ENCODE results near the gene PAQR5. TPM values are rescaled to one million over a fixed set of nuclear protein-coding genes. Genes with fewer than 3 reads are reported as not detected.

Gene PAQR5
- total and polyA plus RNA-seq, 4 donors = 0.19 to 1.1 (median 0.53) TPM

GRCh38 chr15:69282104-69282743 lies 16.5 kb upstream of the PAQR5 start:
- Histone ChIP-seq H3K36me3 (ENCODE audit: control insufficient read depth in 4 of 4, insufficient read depth in 3 of 4, low read depth in 1 of 4, low read length in 3 of 4) (no peaks in the 10 kb centered on the region), H3K9ac (ENCODE audit: low read depth in 1 of 2, low read length in 2 of 2) (no peak overlapping the region), H3K27me3 (ENCODE audit: control insufficient read depth in 4 of 4, insufficient read depth in 4 of 4, low read length in 3 of 4) (no peaks in the 10 kb centered on the region), H3K27ac (ENCODE audit: low read depth in 1 of 2, low read length in 2 of 2) (no peak overlapping the region), H3K4me1 (ENCODE audit: control insufficient read depth in 4 of 4, insufficient read depth in 4 of 4, low read length in 3 of 4) (no peaks in the 10 kb centered on the region), H3K9me3 (ENCODE audit: control insufficient read depth in 4 of 4, low read length in 3 of 4) (no peaks in the 10 kb centered on the region), H3K4me3 (ENCODE audit: low read depth in 1 of 3, low read length in 3 of 3) (no peak overlapping the region)
- 93% methylated on average over 9 of the region's 9 CpGs for WGBS
- no peak for DNase-seq (ENCODE audit: low spot score)
- TF ChIP-seq SP1 (IDR thresholded peaks at IDR 0.05) = no peak
- no peak for TF ChIP-seq RXRA (IDR thresholded peaks at IDR 0.05)
- TF ChIP-seq JUND (IDR thresholded peaks at IDR 0.05) = no peak
- TF ChIP-seq RAD21 (IDR thresholded peaks at IDR 0.05) = no peak
- TF ChIP-seq, protein P1, sequence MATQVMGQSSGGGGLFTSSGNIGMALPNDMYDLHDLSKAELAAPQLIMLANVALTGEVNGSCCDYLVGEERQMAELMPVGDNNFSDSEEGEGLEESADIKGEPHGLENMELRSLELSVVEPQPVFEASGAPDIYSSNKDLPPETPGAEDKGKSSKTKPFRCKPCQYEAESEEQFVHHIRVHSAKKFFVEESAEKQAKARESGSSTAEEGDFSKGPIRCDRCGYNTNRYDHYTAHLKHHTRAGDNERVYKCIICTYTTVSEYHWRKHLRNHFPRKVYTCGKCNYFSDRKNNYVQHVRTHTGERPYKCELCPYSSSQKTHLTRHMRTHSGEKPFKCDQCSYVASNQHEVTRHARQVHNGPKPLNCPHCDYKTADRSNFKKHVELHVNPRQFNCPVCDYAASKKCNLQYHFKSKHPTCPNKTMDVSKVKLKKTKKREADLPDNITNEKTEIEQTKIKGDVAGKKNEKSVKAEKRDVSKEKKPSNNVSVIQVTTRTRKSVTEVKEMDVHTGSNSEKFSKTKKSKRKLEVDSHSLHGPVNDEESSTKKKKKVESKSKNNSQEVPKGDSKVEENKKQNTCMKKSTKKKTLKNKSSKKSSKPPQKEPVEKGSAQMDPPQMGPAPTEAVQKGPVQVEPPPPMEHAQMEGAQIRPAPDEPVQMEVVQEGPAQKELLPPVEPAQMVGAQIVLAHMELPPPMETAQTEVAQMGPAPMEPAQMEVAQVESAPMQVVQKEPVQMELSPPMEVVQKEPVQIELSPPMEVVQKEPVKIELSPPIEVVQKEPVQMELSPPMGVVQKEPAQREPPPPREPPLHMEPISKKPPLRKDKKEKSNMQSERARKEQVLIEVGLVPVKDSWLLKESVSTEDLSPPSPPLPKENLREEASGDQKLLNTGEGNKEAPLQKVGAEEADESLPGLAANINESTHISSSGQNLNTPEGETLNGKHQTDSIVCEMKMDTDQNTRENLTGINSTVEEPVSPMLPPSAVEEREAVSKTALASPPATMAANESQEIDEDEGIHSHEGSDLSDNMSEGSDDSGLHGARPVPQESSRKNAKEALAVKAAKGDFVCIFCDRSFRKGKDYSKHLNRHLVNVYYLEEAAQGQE (IDR thresholded peaks at IDR 0.05) = no peak
- no peak for TF ChIP-seq CTCF (IDR thresholded peaks at IDR 0.05; ENCODE audit: low read depth, low read length, missing input control)
- no peak for TF ChIP-seq NR2F2 (IDR thresholded peaks at IDR 0.05)
- TF ChIP-seq EGR1 (IDR thresholded peaks at IDR 0.05; ENCODE audit: low read depth in 2 of 2) = no peak
- no peak for TF ChIP-seq GABPA (IDR thresholded peaks at IDR 0.05 in 1 of 2, conservative IDR thresholded peaks at IDR 0.05 in 1 of 2)
- TF ChIP-seq HNF4G (IDR thresholded peaks at IDR 0.05) = no peak
- no peak for TF ChIP-seq YY1 (IDR thresholded peaks at IDR 0.05)
- no peak for TF ChIP-seq HNF4A (conservative IDR thresholded peaks at IDR 0.05)

GRCh38 chr15:69285834-69286233 lies 12.9 kb upstream of the PAQR5 start:
- no peak overlapping the region for H3K4me3 ChIP-seq (ENCODE audit: low read depth in 1 of 3, low read length in 3 of 3)
- no peaks in the 10 kb centered on the region for H3K36me3 ChIP-seq (ENCODE audit: control insufficient read depth in 4 of 4, insufficient read depth in 3 of 4, low read depth in 1 of 4, low read length in 3 of 4)
- 98% methylated on average over 12 of the region's 12 CpGs for WGBS
- DNase-seq (ENCODE audit: low spot score) = no peak
- TF ChIP-seq GABPA (IDR thresholded peaks at IDR 0.05 in 1 of 2, conservative IDR thresholded peaks at IDR 0.05 in 1 of 2) (no peak), SP1 (IDR thresholded peaks at IDR 0.05) (no peak), TAF1 (conservative IDR thresholded peaks at IDR 0.05) (no peak), RAD21 (IDR thresholded peaks at IDR 0.05) (no peak), JUND (IDR thresholded peaks at IDR 0.05) (no peak), FOXA1 (IDR thresholded peaks at IDR 0.05) (no peak), EGR1 (IDR thresholded peaks at IDR 0.05; ENCODE audit: low read depth in 2 of 2) (no peak), HNF4G (IDR thresholded peaks at IDR 0.05) (no peak), RXRA (IDR thresholded peaks at IDR 0.05) (no peak)
- TF ChIP-seq, protein P1 (IDR thresholded peaks at IDR 0.05) = no peak
- TF ChIP-seq, protein P2, sequence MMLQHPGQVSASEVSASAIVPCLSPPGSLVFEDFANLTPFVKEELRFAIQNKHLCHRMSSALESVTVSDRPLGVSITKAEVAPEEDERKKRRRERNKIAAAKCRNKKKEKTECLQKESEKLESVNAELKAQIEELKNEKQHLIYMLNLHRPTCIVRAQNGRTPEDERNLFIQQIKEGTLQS (IDR thresholded peaks at IDR 0.05) = no peak
- no peaks in the 10 kb centered on the region for H3K9me3 ChIP-seq (ENCODE audit: control insufficient read depth in 4 of 4, low read length in 3 of 4)
- H3K27ac ChIP-seq (ENCODE audit: low read depth in 1 of 2, low read length in 2 of 2) = no peak overlapping the region
- no peak overlapping the region for H3K9ac ChIP-seq (ENCODE audit: low read depth in 1 of 2, low read length in 2 of 2)
- peaks cover 1 to 9% (median 7%) of the 10 kb centered on the region in 4 donors for H3K4me1 ChIP-seq (ENCODE audit: control insufficient read depth in 4 of 4, insufficient read depth in 4 of 4, low read length in 3 of 4)
- no peaks in the 10 kb centered on the region for H3K27me3 ChIP-seq (ENCODE audit: control insufficient read depth in 4 of 4, insufficient read depth in 4 of 4, low read length in 3 of 4)

All from liver (tissue), 9 donors.